Progenitor cell of endocrine pancreas (in vitro differentiated cells): ENCODE data around the gene DCHS2. TPM values are rescaled to one million over a fixed set of nuclear protein-coding genes. Genes with fewer than 3 reads are reported as not detected.
A peak's percentile ranks its signal among the peaks of the same experiment; 100 is the strongest.

Experiments used
- DNase-seq: peaks from one replicate; pipeline ENCODE4 v3.0.0; 2021; ENCODE audit warnings: low spot score; ENCODE audit not compliant: unreplicated experiment
- H3K27ac Mint-ChIP-seq: 2 replicates; pipeline ENCODE4 v1.8.0; 2021; ENCODE audit warnings: mild to moderate bottlenecking, moderate library complexity, mixed read lengths
- H3K27me3 Mint-ChIP-seq: 2 replicates; pipeline ENCODE4 v1.8.0; 2021; ENCODE audit warnings: mixed read lengths
- H3K36me3 Mint-ChIP-seq: 2 replicates; pipeline ENCODE4 v1.8.0; 2022; ENCODE audit warnings: mixed read lengths; ENCODE audit not compliant: insufficient read depth
- H3K4me1 Mint-ChIP-seq: 2 replicates; pipeline ENCODE4 v1.8.0; 2021; ENCODE audit warnings: low read depth, mixed read lengths
- H3K4me3 Mint-ChIP-seq: 2 replicates; pipeline ENCODE4 v1.8.0; 2021; ENCODE audit warnings: low read depth, mild to moderate bottlenecking, moderate library complexity, mixed read lengths
- H3K9me3 Mint-ChIP-seq: 2 replicates; pipeline ENCODE4 v1.8.0; 2021; ENCODE audit warnings: low read depth, mixed read lengths
- CTCF ChIP-seq: fragments of 200-600 bp; sonication (generic); IDR thresholded peaks from one replicate; pipeline ENCODE4 v1.5.0; 2021; ENCODE audit warnings: antibody characterized with exemption, mild to moderate bottlenecking; ENCODE audit not compliant: unreplicated experiment
- total RNA-seq: library from RNA; stranded (reverse); gene quantifications from 2 replicates; pipeline ENCODE4 v1.2.1, GENCODE V29; 2021

DCHS2 gene
- total RNA-seq, 1 donor from 2014 or later = 0.43 TPM

DNA sequence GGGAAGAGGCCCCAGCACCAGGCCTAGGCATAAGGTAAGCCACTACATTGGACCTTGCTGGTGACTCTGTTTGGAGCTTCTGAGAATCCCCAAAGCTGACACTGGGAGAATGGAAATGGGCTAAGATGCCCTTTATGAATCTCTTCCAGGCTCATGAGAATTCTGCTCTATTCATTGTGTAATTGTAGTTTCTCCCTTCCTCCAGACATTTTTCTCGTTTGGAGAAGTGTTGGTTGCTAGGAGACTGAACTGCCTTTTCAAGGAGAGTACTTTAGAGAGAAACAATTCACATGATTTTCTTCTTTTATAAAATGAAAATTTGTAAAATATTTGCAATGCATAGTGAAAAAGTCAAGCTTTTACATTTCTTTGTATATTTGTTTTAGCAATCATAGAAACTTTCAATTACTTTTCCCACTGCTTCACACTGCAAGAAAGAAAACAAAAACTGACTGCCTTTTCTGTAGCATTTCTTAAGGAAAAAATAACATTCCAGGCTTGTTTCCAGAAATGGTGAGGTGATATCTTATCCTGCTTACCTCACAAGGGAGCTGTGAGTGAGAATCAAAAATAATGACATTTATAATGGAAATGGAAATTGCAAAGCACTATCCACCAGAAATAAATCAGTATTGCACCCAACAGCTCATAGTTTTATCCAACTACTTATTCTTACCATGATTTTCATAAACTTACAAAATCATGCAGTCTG, 24.9 kb upstream of the DCHS2 start:
- Mint-ChIP-seq H3K27ac (no peak overlapping the region), H3K4me1 (peaks cover 5% of the 10 kb centered on the region), H3K4me3 (no peak overlapping the region), H3K27me3 (peaks cover 15% of the 10 kb centered on the region), H3K9me3 (peaks cover 6% of the 10 kb centered on the region), H3K36me3 (no peaks in the 10 kb centered on the region)
- DNase-seq = no peak
- no peak for TF ChIP-seq CTCF

GRCh38 chr4:154511981-154512380, 20.4 kb upstream of the DCHS2 start:
- Mint-ChIP-seq H3K27ac (no peak overlapping the region), H3K4me1 (no peaks in the 10 kb centered on the region), H3K9me3 (peaks cover 6% of the 10 kb centered on the region), H3K27me3 (no peaks in the 10 kb centered on the region), H3K4me3 (no peak overlapping the region), H3K36me3 (no peaks in the 10 kb centered on the region)
- DNase-seq = no peak
- no peak for TF ChIP-seq CTCF

DNA sequence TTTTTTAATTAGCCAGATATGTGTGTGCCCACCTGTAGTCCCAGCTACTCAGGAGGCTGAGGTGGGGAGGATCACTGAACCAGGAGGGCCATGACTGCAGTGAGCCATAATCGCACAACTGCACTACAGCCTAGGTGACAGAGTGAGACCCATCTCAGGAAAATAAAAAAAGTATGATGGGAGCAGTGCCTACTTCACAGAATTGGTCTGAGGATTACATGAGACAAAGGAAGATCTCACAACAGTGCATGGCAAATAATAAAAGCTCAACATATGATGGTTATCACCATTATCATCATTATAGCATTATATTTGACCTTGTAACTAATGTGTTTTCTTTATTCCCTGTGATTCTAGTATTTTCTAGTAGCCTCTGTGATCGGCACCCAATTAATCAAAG, 19.9 kb upstream of the DCHS2 start:
- no peak for DNase-seq
- Mint-ChIP-seq H3K4me1 (no peaks in the 10 kb centered on the region), H3K9me3 (peaks cover 6% of the 10 kb centered on the region), H3K27me3 (no peaks in the 10 kb centered on the region), H3K27ac (no peak overlapping the region), H3K4me3 (no peak overlapping the region), H3K36me3 (no peaks in the 10 kb centered on the region)
- TF ChIP-seq CTCF = no peak

DNA sequence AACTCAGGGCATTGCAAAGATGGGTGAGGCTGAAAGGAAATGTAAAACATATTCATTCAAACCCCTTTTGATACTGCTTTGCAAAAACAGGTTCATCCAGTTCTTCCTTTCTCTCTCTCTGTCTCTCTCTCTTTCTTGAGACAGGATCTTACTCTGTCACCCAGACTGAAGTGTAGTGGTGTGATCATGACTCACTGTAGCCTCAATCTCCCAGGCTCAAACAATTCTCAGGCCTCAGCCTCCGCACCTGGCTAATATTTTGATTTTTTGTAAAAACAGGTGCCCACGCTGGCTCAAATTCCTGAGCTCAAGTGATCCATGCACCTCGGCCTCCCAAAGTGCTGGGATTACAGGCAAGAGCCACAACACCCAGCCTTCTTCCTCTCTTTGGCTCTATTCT, 15.6 kb upstream of the DCHS2 start:
- TF ChIP-seq CTCF = no peak
- Mint-ChIP-seq H3K9me3 (no peaks in the 10 kb centered on the region), H3K4me3 (no peak overlapping the region), H3K27me3 (peaks cover 14% of the 10 kb centered on the region), H3K27ac (no peak overlapping the region), H3K36me3 (no peaks in the 10 kb centered on the region), H3K4me1 (no peaks in the 10 kb centered on the region)
- DNase-seq = no peak

DNA sequence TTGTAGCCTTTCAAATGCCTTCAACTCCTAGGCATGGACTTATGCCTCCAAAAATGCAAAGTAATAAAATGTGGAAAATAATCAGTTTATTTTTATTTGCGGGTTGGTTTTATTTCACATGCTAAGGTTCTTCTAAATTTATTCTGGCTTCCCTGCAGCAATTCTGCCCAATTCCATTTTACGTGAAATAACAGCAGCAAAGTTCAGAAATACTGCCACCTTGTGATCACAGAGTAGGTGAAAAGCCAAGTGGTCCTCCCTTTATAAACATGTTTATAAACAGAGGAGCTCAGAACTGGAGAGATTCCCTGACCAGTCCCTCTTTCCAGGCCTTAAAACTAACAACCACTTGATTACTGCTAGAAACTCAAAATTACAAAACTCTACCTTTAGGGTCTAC, 14.7 kb upstream of the DCHS2 start:
- Mint-ChIP-seq H3K27ac (no peak overlapping the region), H3K9me3 (no peaks in the 10 kb centered on the region), H3K4me3 (no peak overlapping the region), H3K4me1 (no peaks in the 10 kb centered on the region), H3K36me3 (no peaks in the 10 kb centered on the region), H3K27me3 (peaks cover 18% of the 10 kb centered on the region)
- peak; percentile 68 for TF ChIP-seq CTCF
- no peak for DNase-seq
